Measurements from ENCODE around the gene DGKI.

Gene DGKI

DNA sequence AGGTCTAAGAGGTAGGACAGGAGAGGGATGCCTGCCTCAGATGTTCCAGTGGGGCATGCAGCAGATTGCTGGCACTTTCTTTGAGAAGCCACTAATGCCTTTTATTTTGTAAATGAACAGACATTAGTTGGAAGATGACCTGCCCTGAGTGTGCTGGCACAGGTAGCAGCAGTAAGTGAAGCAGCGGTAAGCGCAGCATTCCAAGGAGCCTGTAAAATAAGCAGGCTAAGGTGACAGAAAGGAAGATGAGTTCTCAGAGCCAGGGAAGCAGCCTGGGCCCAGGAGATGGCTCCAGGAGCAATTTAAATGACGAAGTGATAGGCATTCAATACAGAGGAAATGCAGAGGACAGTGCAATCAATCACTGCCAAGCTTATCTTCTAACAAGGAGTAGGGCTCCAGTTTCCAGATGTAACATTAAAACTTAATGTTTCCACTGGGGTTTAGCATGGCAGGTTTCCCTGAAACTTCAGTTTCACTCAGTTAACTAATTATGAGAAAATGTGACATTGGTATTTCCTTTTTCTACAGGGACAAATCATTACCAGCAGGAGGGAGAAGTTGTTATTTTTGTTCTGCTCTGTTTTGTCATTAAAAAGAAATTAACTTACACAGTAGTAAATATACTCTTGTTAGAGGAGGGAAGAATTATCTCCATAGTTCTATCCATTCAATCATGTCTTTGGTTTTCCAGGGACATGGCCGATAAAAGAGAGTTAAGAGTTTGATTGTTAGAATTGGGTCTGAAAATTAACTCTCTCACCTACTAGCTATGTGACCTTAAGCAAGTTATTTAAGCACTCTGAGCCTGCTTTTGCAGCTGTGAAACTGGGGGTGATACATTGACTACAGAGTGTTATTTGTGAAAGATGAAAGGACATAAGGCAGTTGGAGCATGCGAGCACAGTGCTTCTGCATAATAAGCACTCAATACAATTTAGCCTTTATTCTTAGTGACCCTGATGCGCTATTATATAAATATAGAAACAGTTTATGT is 406.6 kb downstream of the DGKI start:
- Mint-ChIP-seq H3K4me1 (ENCODE audit: low read depth) (no peaks in the 10 kb centered on the region), H3K27me3 (no peaks in the 10 kb centered on the region), H3K4me3 (no peak overlapping the region), H3K27ac (no peak overlapping the region), H3K9me3 (ENCODE audit: low read depth) (no peaks in the 10 kb centered on the region), H3K36me3 (no peaks in the 10 kb centered on the region)

DNA sequence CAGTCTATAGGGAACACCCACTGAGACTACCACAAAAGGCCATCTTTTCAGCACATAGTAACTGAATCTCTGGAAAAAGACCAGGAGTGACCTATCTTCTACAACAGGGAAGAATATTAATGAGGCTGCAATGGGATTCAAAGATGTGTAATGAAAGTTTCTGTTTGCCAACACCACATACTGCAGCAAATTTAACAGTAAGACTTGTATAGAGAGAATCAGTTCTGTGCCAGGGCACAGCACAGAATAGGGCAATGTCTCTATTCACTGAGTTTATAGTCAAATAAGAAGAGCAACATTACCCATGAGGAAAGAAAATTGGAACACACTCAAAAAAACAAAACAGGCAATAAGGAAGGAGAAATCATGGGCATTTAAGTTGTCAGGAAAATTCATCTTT is 411.8 kb downstream of the DGKI start:
- no peaks in the 10 kb centered on the region for H3K9me3 Mint-ChIP-seq (ENCODE audit: low read depth)
- no peaks in the 10 kb centered on the region for H3K27me3 Mint-ChIP-seq
- no peaks in the 10 kb centered on the region for H3K4me1 Mint-ChIP-seq (ENCODE audit: low read depth)
- H3K27ac Mint-ChIP-seq: no peak overlapping the region
- no peak overlapping the region for H3K4me3 Mint-ChIP-seq
- H3K36me3 Mint-ChIP-seq: no peaks in the 10 kb centered on the region

DNA sequence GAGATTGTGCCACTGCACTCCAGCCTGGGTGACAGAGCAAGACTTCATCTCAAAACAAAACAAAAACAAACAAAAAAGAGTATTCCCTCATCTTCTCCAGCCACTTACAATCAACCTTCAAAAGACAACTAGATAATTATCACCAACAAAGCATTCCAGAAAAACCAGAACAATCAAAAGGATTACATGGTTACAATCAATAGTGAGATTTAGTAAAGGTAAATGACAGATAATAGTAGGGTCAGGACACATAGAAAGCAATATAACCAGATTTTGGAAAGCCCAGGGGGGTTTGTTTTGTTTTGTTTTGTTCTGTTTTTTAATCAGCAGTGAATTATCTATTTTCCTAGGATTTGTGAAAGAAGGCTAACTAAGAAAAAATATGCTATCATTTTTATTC is 412.2 kb downstream of the DGKI start:
- no peak overlapping the region for H3K27ac Mint-ChIP-seq
- H3K4me1 Mint-ChIP-seq (ENCODE audit: low read depth): no peaks in the 10 kb centered on the region
- no peaks in the 10 kb centered on the region for H3K27me3 Mint-ChIP-seq
- no peak overlapping the region for H3K4me3 Mint-ChIP-seq
- no peaks in the 10 kb centered on the region for H3K36me3 Mint-ChIP-seq
- H3K9me3 Mint-ChIP-seq (ENCODE audit: low read depth): no peaks in the 10 kb centered on the region

DNA sequence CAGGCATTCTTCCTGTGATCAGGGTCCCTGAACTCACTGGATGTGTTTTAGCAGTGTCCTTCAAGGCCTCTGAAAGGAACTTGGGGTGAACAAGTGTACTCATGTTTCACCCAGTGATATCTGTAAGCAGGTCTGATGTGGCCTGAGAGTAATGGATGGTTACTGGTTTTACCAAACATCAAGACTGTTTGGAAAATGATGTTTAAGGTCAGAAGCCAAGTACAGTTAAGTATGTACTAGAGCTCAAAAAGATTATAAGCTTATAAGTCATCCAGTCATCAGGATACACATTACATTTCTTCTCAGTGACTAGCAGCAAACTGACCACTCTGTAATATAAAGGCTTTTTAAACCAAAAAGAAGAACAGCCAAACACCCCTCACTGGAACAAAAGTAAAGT is 423.5 kb downstream of the DGKI start:
- Mint-ChIP-seq H3K27me3 (no peaks in the 10 kb centered on the region), H3K4me3 (no peak overlapping the region), H3K9me3 (ENCODE audit: low read depth) (no peaks in the 10 kb centered on the region), H3K27ac (no peak overlapping the region), H3K36me3 (no peaks in the 10 kb centered on the region), H3K4me1 (ENCODE audit: low read depth) (no peaks in the 10 kb centered on the region)

DNA sequence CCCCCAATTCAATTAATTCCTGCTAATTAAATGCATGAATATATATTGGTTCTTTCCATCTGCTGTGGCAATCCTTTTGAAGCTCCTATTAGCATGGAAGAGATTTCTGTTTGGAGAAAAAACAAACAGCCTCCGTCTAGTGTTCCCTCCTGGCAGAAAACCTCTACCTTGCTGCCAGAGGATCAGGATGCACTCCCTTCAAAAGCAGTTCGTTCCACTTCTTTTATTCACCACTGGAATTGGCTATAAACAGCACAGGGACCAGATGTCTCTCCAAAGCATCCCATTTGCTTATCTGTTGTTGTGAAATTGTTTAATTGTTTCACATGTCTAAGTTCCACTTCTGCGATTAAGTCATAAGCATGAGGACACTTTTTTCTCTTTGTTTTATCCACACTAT is 425.4 kb downstream of the DGKI start:
- Mint-ChIP-seq H3K4me1 (ENCODE audit: low read depth) (no peaks in the 10 kb centered on the region), H3K27me3 (no peaks in the 10 kb centered on the region), H3K27ac (no peak overlapping the region), H3K4me3 (no peak overlapping the region), H3K9me3 (ENCODE audit: low read depth) (no peaks in the 10 kb centered on the region), H3K36me3 (no peaks in the 10 kb centered on the region)

DNA sequence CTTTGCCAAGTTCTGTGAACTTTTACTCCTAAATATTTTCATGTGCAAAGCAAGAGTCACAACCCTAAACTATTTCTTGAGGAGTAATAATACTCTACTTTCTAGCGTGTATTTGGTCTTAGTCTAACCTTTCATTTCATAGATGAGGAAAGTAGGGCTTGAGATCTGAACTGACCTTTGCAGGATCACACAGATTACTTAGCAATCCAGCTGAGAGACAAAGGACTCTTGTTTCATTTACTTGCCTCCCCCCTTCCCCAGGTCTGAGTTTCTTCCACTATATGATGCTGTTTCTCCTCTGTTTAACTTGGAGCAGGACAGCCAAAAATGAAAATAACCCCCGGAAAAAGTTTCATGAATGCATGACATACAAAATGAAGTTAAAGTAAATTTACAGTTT is 427.9 kb downstream of the DGKI start:
- Mint-ChIP-seq H3K27me3 (no peaks in the 10 kb centered on the region), H3K4me1 (ENCODE audit: low read depth) (no peaks in the 10 kb centered on the region), H3K36me3 (no peaks in the 10 kb centered on the region), H3K9me3 (ENCODE audit: low read depth) (no peaks in the 10 kb centered on the region), H3K4me3 (no peak overlapping the region), H3K27ac (no peak overlapping the region)

DNA sequence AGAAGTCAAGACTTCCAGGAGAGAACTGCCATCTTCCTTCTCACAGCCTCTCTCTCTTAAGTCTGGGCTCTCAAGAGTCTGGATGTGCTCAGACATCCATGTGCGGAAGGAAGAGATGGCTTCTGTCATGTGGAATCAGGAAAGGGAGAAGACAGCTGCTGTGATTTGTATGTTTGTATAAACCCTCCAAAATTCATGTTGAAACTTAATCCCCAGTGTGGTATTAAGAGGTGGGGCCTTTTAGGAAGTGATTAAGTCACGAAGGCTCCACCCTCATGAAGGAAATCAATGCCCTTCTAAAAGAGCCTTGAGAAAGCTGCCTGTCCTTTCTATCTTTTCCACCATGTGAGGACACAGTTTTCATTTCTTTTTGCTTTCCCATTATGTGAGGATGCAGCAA is 429.3 kb downstream of the DGKI start:
- Mint-ChIP-seq H3K27me3 (no peaks in the 10 kb centered on the region), H3K4me3 (no peak overlapping the region), H3K4me1 (ENCODE audit: low read depth) (no peaks in the 10 kb centered on the region), H3K9me3 (ENCODE audit: low read depth) (no peaks in the 10 kb centered on the region), H3K27ac (no peak overlapping the region), H3K36me3 (no peaks in the 10 kb centered on the region)

DNA sequence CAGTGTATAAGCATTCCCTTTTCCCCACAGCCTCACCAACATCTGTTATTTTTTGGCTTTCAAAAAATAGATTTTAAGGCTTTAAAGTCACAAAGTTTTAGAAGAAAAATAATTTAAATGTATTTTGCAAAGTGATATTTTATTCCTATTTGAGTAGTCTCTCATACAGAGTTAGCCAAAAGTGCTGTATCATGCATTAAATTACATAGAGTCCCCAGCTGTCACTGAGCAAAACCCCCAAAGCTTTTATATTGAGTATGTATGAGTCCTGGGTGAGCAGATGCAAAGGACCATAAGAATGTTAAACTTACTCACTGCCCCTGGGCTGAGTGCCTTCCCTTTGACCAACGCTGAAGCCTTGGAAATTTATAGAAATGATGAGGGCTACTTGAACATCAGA is 432.9 kb downstream of the DGKI start:
- Mint-ChIP-seq H3K4me3 (no peak overlapping the region), H3K27ac (no peak overlapping the region), H3K36me3 (no peaks in the 10 kb centered on the region), H3K9me3 (ENCODE audit: low read depth) (no peaks in the 10 kb centered on the region), H3K4me1 (ENCODE audit: low read depth) (no peaks in the 10 kb centered on the region), H3K27me3 (no peaks in the 10 kb centered on the region)

DNA sequence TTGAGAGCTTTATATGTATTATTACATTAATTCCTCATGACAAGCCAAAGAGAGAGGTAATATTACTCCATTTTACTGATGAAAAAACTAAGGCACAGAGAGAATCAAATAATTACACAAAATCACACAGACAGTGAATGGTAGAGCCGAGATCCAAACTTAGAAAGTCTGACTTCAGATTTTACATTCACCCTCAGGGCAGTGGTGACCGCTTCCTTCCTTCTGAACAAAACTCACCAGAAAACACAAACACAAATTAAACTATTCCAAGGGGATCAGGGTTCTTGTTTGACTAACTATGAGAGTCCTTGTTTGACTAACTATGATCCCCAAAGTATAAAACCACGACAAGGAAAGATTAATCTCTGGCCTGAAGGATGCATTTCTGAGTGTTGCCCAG is 435.3 kb downstream of the DGKI start:
- Mint-ChIP-seq H3K27ac (no peak overlapping the region), H3K27me3 (peaks cover 1% of the 10 kb centered on the region), H3K4me3 (no peak overlapping the region), H3K4me1 (ENCODE audit: low read depth) (no peaks in the 10 kb centered on the region), H3K9me3 (ENCODE audit: low read depth) (peaks cover 3% of the 10 kb centered on the region), H3K36me3 (no peaks in the 10 kb centered on the region)

DNA sequence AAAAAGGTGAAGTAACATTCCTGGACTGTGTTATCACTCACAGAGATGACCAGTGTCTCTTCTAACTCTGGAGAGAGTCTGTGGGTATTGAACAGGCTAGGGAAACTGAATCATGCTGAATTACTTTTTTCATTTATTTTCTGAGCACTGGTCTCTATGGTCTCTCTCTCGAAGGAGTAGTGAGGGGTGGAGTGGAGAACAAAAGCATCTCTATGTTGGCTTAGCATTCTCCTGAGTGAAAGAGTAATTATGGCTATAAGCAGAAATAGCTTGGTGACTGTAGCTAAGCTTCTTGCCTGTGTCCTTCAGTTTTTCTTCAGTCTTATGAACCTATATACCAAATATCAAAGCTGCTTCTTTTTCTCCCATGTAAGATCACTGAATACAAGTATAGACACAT is 438.6 kb downstream of the DGKI start:
- H3K4me3 Mint-ChIP-seq: no peak overlapping the region
- H3K27ac Mint-ChIP-seq: no peak overlapping the region
- no peaks in the 10 kb centered on the region for H3K4me1 Mint-ChIP-seq (ENCODE audit: low read depth)
- peaks cover 3% of the 10 kb centered on the region for H3K9me3 Mint-ChIP-seq (ENCODE audit: low read depth)
- H3K36me3 Mint-ChIP-seq: no peaks in the 10 kb centered on the region
- peaks cover 1% of the 10 kb centered on the region for H3K27me3 Mint-ChIP-seq

DNA sequence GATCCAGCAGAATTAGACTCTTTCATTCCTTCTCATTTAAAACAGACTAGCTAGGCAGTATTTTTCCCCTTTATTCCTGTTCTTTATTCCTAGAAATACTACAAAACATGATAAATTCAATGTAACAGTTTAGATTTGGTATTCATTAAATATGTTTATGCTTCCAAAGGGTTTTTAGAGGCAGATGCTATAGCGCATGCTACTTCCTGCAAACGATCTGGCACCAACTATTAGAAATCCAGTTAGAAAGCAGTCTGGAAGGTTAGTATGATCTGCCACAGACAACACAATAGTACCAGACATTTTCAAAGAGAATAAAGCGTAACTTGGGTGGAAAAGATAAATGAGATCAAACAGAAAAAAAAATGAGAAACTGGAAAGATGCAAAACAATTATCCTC is 439.7 kb downstream of the DGKI start:
- H3K9me3 Mint-ChIP-seq (ENCODE audit: low read depth): peaks cover 3% of the 10 kb centered on the region
- peaks cover 1% of the 10 kb centered on the region for H3K27me3 Mint-ChIP-seq
- no peak overlapping the region for H3K4me3 Mint-ChIP-seq
- H3K27ac Mint-ChIP-seq: no peak overlapping the region
- H3K4me1 Mint-ChIP-seq (ENCODE audit: low read depth): no peaks in the 10 kb centered on the region
- no peaks in the 10 kb centered on the region for H3K36me3 Mint-ChIP-seq

DNA sequence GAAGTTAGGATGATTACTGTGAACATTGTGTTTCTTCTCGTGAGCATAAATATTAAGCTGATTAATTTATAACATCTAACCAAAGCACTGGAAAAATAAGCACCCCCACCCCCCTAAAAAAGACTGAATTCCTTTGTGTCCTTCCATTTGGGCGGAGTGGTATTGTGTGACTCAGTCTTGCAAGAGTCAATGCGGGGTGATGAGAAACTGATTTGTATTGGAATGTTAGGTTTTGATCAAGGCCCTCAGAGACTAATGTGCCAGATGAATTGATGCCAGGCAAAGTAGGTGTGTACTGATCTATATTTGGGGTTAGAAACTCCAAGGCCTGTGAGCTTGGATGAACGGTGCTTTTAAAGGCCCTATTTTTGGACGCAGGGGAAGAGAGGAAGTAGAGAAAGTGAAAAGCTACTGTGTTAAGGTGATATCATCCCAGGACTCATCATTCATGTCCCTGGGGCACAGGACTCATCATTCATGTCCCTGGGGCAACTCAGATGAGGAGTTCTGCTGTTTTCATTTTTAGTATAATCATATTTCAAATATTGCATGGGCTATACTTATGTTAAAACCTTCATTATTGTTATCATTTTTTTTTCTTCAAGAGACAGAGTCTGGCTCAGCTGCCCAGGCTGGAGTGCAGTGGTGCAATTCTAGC is 442.0 kb downstream of the DGKI start:
- Mint-ChIP-seq H3K9me3 (ENCODE audit: low read depth) (peaks cover 3% of the 10 kb centered on the region), H3K27ac (no peak overlapping the region), H3K27me3 (peaks cover 1% of the 10 kb centered on the region), H3K4me1 (ENCODE audit: low read depth) (no peaks in the 10 kb centered on the region), H3K4me3 (no peak overlapping the region), H3K36me3 (no peaks in the 10 kb centered on the region)

DNA sequence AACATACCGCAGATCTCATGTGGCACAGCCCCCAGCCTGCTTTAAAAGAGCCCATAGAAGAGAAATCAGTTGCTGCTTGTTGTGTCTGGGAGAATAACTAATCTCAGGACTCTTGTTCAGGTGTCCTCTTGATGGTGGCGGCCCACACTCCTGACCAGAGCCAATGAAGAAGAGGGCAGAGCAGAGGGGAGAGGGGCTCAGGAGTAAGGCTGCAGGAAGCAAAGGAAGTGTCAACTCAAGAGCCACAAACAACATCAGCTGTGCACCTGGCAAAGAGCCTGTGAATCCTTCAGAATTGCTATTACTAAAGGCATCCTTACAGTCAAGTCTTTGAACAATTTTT is 443.4 kb downstream of the DGKI start:
- H3K9me3 Mint-ChIP-seq (ENCODE audit: low read depth): peaks cover 3% of the 10 kb centered on the region
- H3K36me3 Mint-ChIP-seq: no peaks in the 10 kb centered on the region
- no peak overlapping the region for H3K27ac Mint-ChIP-seq
- peaks cover 1% of the 10 kb centered on the region for H3K27me3 Mint-ChIP-seq
- no peaks in the 10 kb centered on the region for H3K4me1 Mint-ChIP-seq (ENCODE audit: low read depth)
- no peak overlapping the region for H3K4me3 Mint-ChIP-seq

DNA sequence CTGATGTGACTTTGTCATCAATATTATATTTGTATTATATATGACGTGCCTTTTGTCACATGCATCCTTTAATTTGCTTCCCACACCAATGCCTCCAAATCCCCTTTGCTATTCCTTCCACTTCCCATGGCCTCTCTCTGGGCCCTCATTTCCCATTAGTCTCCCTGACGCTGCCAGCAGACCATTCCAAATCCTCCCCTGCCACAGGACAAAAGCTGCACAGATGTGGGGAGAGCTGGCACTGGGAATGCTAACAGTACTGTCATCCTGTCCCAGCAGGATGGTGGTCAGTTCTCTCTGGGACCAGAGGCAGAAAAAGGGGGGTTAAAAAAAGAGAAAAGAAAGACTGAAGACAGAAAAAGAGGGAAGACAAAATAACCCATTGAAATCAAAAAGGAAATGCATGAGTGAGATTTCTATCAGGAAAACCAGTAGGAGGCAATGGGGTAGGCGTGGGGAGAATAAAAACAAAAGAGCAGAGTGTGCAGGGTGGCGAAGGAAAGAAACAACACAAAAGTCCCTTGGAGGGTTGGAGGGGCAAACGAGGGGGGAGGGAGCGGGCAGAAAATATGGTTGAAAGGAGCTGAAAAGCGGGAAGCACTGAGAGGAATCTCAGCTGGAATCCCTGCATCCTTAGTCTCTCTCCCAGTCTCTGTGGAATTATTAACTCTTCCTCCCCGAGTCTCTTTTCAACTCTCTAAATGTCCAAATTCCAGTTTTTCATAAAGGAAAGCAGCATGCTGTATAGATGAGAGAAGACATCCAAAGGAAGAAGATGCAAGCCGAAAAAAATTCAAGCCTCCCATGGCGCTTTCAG is 444.0 kb downstream of the DGKI start:
- peaks cover 1% of the 10 kb centered on the region for H3K27me3 Mint-ChIP-seq
- no peak overlapping the region for H3K27ac Mint-ChIP-seq
- no peak overlapping the region for H3K4me3 Mint-ChIP-seq
- no peaks in the 10 kb centered on the region for H3K4me1 Mint-ChIP-seq (ENCODE audit: low read depth)
- H3K36me3 Mint-ChIP-seq: no peaks in the 10 kb centered on the region
- H3K9me3 Mint-ChIP-seq (ENCODE audit: low read depth): peaks cover 3% of the 10 kb centered on the region

All from activated naive CD8-positive, alpha-beta T cell (primary cell).